Measurements from ENCODE around the gene C1QL1. TPM values are rescaled to one million over a fixed set of nuclear protein-coding genes. Genes with fewer than 3 reads are reported as not detected.
A peak's percentile ranks its signal among the peaks of the same experiment; 100 is the strongest.

Gene C1QL1
- total and polyA plus RNA-seq, 2 donors, result 12.6 to 15.1 TPM

DNA sequence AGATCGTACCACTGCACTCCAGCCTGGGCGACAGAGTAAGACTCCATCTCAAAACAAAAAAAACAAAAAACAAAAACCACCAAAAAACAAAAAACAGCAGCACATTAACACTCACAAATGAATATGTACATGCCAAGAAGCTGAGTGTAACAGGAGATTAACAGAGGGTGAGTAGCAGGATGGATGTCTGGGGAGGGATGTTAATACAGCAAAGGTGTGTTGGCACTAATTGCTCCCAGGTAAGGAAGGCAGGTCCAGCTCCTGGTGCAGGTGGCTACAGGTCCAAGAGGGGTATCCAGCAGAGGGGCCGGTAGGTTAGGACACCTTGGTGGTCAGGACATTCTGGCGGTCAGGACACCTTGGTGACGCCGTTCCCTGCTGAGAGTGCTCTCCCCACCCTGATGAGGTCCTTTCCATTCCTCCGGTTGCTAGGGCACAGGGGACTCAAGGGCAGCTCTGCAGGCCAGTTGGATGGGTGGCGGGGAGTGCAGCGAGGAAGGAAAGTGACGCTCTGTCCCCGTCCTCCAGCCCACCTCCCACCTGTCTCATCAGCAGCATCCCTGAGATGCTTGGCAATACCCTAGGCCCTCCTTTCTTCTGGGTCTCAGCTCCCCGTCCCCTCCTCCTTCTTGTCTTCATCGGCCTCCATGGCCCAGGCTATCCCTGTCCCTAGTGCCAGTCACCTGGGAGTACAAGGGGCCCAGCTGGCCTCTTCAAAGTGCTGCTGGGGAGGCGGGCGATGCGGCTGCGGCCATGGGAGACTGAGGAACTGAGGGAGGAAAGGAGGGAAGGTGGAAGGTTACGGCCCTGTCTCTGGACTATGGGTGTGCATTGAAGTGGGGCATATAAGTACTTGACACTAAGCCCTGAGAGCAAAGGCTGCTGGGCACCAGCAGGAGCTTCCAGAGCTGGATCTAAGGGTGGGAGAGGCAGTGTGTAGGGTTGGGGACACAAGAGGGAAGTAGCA is 42.1 kb downstream of the C1QL1 start:
- Histone ChIP-seq H3K36me3 (ENCODE audit: insufficient read depth) (no peaks in the 10 kb centered on the region), H3K4me3 (ENCODE audit: low read depth, low read length) (no peak overlapping the region), H3K4me1 (ENCODE audit: insufficient read depth) (no peaks in the 10 kb centered on the region), H3K27ac (ENCODE audit: low read depth) (no peak overlapping the region)
- DNase-seq (ENCODE audit: extremely low spot score), result no peak
- 97% methylated on average over 18 of the region's 18 CpGs for WGBS

DNA sequence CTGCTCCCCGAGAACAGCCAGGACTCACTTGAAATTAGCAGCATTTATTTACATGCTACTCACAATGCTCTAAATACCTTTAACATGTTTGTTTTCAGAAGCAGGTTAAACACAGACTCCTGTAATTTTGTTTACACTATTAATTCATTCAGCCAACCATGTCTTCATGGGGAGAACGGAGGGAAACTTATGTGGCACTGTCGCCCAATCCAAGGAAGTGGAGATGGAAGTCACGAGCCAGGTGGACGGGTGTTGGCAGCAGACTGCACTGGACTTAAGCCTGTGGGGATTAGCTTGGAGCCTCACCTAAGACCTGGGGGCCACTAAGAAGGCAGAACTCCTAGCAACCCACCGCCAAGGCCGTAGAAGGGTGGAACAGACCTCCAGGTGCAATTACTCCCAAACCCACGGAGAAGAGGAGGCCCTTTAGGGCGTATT is 44.0 kb downstream of the C1QL1 start:
- WGBS, result 76% methylated on average over 9 of the region's 9 CpGs
- no peak for DNase-seq (ENCODE audit: extremely low spot score)
- Histone ChIP-seq H3K4me1 (ENCODE audit: insufficient read depth) (no peaks in the 10 kb centered on the region), H3K27ac (ENCODE audit: low read depth) (no peak overlapping the region), H3K4me3 (ENCODE audit: low read depth, low read length) (no peak overlapping the region), H3K36me3 (ENCODE audit: insufficient read depth) (no peaks in the 10 kb centered on the region)

DNA sequence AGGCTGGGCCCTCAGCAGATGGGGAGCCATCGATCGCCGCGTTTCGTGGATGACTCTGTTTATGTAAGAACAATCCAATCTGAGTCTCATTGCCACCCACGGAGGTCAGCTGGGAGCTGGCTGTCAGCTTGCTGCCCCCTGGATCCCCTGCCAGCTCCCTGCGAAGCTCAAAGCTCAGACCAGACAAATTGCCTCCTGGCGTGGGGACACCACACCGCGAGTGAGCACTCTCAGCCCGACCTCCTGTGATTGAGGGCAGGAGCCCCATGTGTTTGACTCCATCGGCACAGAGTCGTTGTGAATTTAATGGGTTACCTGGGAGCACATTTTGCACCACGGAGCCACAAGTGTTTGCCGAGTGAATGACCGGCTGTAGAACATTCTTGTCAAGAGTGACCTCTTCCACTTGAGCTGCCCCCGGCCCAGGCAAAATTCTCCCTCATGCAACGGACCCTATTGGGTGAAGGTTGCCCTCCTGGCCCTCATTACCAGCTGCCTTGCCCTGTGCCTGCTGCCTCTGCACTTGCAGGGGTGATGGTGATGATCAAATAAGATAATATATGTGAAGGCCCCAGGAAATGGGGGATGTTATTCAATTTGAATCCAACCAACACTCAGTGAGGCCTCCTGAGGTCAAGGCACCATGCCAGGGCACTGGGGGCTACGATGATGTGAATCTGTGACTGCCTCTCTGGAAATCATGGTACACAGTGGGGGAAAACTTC is 45.2 kb downstream of the C1QL1 start:
- WGBS, result 81% methylated on average over 19 of the region's 19 CpGs
- no peak overlapping the region for H3K4me3 ChIP-seq (ENCODE audit: low read depth, low read length)
- H3K4me1 ChIP-seq (ENCODE audit: insufficient read depth), result no peaks in the 10 kb centered on the region
- no peaks in the 10 kb centered on the region for H3K36me3 ChIP-seq (ENCODE audit: insufficient read depth)
- H3K27ac ChIP-seq (ENCODE audit: low read depth), result no peak overlapping the region
- no peak for DNase-seq (ENCODE audit: extremely low spot score)

DNA sequence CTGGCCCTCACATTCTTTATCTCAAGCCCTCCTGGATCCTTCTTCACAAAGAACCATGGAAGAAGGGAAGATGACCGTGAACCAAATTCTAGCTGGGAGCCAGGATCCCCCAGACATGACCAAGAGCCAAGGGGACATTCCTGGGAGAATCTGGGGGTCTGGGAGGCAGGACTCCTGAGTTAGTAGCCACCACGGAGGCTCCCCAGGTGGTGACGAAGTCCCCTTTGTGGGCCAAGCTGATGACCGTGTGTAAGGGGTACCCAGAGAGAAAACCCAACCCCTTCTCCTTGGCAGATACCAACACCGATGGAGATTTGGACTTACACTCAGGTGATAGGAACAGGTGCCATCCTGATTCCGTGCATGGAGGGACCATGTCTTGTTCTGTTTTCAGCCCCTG is 46.0 kb downstream of the C1QL1 start:
- no peak for DNase-seq (ENCODE audit: extremely low spot score)
- Histone ChIP-seq H3K4me3 (ENCODE audit: low read depth, low read length) (no peak overlapping the region), H3K36me3 (ENCODE audit: insufficient read depth) (no peaks in the 10 kb centered on the region), H3K4me1 (ENCODE audit: insufficient read depth) (no peaks in the 10 kb centered on the region), H3K27ac (ENCODE audit: low read depth) (no peak overlapping the region)
- 91% methylated on average over 6 of the region's 6 CpGs for WGBS

DNA sequence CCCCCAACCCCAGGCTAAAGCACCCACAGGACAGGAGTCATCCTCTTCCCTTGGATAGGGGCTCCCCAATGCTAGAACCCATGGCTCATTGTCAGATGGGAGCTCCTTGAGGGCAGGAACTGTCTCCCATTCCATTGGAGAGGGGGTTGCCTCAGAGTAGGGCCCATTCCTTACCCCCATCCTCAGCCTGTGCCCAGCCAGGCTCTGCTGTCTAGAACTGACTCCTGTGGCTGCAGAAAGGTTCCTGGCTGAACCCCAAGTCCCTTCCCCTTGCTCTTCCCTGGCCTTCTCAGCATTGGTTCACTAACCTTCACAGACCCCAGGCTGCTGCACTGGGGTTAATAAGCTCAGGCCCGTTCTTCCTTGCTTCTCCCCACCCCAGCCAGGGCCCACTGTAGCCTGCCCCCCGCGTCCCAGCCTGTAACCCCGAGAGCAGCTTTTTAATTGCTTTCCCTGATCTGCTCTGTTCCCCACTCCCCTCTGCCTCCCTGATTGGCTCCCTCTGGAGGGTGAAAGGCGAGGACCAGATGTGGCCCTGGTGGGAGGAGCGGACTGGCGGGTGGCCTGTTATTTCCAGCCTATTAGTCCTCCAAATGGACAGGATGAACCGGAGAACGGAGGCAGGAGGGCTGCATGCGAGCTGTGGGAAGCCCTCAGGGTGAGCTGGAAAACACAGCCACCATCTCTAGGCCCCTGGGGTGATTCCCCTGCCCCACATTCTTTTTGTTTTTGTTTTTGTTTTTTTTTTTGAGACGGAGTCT is 46.8 kb downstream of the C1QL1 start:
- 69% methylated on average over 11 of the region's 11 CpGs for WGBS
- no peaks in the 10 kb centered on the region for H3K4me1 ChIP-seq (ENCODE audit: insufficient read depth)
- no peak overlapping the region for H3K4me3 ChIP-seq (ENCODE audit: low read depth, low read length)
- no peak for DNase-seq (ENCODE audit: extremely low spot score)
- no peaks in the 10 kb centered on the region for H3K36me3 ChIP-seq (ENCODE audit: insufficient read depth)
- no peak overlapping the region for H3K27ac ChIP-seq (ENCODE audit: low read depth)

DNA sequence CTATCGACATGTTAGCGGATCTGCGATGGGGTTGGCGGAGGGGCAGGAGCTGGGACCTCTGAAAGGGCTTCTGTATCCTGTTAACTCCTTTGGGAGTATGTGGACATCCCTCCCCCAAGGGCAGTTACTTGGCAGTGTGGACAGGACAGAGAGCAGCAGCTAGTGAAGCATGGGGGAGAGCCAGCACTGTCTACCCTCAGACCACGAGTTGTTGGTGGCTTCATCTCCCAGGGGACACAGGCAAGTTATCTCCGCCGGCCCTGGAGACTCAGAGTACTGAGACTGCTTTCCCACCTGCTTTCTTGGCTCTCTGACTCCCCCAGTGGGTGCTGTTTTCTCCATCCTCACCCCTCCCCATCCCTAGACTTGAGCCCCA is 47.5 kb downstream of the C1QL1 start:
- H3K4me3 ChIP-seq (ENCODE audit: low read depth, low read length), result no peak overlapping the region
- DNase-seq (ENCODE audit: extremely low spot score), result no peak
- no peak overlapping the region for H3K27ac ChIP-seq (ENCODE audit: low read depth)
- H3K36me3 ChIP-seq (ENCODE audit: insufficient read depth), result no peaks in the 10 kb centered on the region
- 79% methylated on average over 7 of the region's 7 CpGs for WGBS
- H3K4me1 ChIP-seq (ENCODE audit: insufficient read depth), result no peaks in the 10 kb centered on the region

DNA sequence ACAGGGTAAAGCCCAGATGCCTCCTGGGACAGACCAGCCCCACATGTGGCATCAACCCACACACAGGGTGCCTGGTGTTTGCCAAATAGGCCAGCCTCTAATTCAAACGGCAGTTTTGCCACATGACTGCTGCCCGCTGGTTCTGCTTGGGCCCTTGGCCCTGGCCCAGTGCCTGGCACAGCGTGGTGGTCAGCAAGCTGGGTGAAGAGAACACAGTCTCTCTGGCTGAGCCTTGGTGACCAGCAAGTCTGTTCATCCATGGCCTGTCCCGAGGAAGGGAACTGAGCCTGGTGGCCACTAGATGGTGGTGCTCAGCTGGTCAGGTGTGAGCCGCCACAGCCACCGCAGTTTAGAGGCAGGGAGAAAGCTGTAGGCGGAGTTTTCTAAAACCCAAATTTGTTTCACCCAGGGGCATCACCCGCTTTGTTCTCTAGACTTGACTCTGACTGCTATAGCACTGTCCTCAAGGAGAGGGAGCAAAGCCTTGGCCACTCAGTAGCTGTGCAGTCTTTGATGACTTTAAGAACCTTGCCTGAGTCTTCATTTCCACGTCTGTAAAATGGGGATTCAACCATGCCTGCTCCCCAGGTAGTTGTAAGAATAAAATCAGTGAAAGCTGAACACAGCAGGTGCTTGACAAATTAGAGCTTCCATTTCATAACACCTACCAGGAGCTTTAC is 48.1 kb downstream of the C1QL1 start:
- no peaks in the 10 kb centered on the region for H3K36me3 ChIP-seq (ENCODE audit: insufficient read depth)
- no peaks in the 10 kb centered on the region for H3K4me1 ChIP-seq (ENCODE audit: insufficient read depth)
- DNase-seq (ENCODE audit: extremely low spot score), result peak; percentile 33
- H3K4me3 ChIP-seq (ENCODE audit: low read depth, low read length), result no peak overlapping the region
- no peak overlapping the region for H3K27ac ChIP-seq (ENCODE audit: low read depth)
- WGBS, result 17% methylated on average over 9 of the region's 9 CpGs

DNA sequence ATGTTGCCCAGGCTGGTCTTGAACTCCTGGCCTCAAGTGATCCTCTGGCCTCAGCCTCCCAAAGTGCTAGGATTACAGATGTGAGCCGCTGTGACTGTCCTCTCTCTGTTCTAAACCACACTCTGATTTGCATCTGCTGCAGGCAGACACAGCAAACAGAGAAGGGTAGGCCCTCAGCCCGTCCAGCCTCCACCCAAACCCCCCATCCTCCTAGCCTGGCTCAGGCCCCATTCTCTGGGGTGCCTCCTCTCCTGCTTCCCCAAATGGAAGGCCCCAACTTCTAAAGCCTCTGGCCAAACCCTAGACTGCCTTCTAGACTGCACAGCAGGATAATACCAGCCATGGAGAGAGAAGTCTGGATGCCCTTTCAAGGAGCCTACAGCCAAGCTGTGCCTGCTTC is 48.7 kb downstream of the C1QL1 start:
- Histone ChIP-seq H3K27ac (ENCODE audit: low read depth) (no peak overlapping the region), H3K4me1 (ENCODE audit: insufficient read depth) (no peaks in the 10 kb centered on the region), H3K36me3 (ENCODE audit: insufficient read depth) (no peaks in the 10 kb centered on the region), H3K4me3 (ENCODE audit: low read depth, low read length) (no peak overlapping the region)
- WGBS, result 45% methylated on average over 2 of the region's 2 CpGs
- DNase-seq (ENCODE audit: extremely low spot score), result no peak

DNA sequence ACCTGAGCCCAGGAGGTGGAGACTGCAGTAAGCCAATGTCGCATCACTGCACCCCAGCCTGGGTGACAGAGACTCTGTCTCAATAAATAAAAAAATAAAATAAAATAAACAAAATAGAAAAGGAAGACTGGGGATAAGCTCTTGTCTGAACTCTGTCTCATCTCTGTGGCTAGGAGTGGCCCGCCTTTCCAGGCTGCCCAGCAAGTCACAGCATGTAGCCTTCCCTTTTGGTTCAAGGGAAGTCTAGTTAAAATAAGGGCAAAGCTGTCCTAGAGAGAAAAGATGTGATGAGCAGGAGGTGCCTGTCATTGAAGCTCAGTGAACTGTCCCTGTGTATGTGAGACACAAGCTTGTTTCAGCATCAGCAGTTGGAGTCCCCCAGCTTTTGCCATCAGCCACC is 50.1 kb downstream of the C1QL1 start:
- H3K4me3 ChIP-seq (ENCODE audit: low read depth, low read length), result no peak overlapping the region
- no peaks in the 10 kb centered on the region for H3K36me3 ChIP-seq (ENCODE audit: insufficient read depth)
- no peaks in the 10 kb centered on the region for H3K4me1 ChIP-seq (ENCODE audit: insufficient read depth)
- WGBS, result 91% methylated on average over 2 of the region's 2 CpGs
- H3K27ac ChIP-seq (ENCODE audit: low read depth), result no peak overlapping the region
- no peak for DNase-seq (ENCODE audit: extremely low spot score)

DNA sequence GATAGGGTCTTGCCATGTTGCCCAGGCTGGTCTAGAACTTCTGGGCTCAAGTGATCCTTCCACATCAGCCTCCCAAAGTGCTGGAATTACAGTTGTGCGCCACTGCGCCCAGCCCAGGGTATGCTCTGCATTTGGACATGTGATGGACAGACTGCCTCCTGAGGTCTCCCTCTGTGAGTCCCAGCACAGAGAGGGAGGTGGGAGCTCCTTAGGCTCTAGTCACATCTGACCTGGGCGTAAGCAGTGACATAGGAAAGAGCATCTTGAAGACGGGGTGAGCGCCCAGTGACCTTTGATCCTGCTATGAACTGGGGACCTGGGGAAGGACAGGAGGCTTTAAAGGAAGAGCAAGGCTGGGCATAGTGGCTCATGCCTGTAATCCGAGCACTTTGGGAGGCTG is 50.6 kb downstream of the C1QL1 start:
- H3K27ac ChIP-seq (ENCODE audit: low read depth), result no peak overlapping the region
- H3K4me3 ChIP-seq (ENCODE audit: low read depth, low read length), result no peak overlapping the region
- 95% methylated on average over 6 of the region's 6 CpGs for WGBS
- no peaks in the 10 kb centered on the region for H3K36me3 ChIP-seq (ENCODE audit: insufficient read depth)
- H3K4me1 ChIP-seq (ENCODE audit: insufficient read depth), result no peaks in the 10 kb centered on the region
- no peak for DNase-seq (ENCODE audit: extremely low spot score)

DNA sequence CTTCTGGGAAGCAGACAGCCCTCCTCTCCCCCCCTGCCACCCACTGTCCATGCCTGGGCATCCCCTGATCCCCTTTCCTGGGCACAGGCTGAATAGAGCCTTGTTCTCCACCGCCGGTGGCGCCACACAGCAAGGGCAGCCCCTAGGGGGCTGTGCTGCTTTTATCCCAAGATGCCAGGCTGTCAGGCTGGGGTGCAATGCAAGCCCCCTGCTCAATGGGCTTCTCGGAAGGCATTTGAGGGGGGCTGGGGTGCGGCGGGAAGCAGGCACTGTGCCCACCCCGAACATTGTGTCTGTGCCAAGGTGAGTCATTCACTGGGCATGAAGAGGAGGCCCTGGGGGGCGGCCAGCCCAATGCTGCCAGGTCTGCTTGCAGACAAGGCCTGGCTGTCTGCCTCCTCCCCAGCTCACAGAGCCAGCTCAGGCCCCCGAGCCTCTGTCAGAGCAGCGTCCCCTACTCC is 51.3 kb downstream of the C1QL1 start:
- H3K4me1 ChIP-seq (ENCODE audit: insufficient read depth), result no peaks in the 10 kb centered on the region
- no peak overlapping the region for H3K4me3 ChIP-seq (ENCODE audit: low read depth, low read length)
- 49% methylated on average over 10 of the region's 10 CpGs for WGBS
- no peak for DNase-seq (ENCODE audit: extremely low spot score)
- no peak overlapping the region for H3K27ac ChIP-seq (ENCODE audit: low read depth)
- no peaks in the 10 kb centered on the region for H3K36me3 ChIP-seq (ENCODE audit: insufficient read depth)

DNA sequence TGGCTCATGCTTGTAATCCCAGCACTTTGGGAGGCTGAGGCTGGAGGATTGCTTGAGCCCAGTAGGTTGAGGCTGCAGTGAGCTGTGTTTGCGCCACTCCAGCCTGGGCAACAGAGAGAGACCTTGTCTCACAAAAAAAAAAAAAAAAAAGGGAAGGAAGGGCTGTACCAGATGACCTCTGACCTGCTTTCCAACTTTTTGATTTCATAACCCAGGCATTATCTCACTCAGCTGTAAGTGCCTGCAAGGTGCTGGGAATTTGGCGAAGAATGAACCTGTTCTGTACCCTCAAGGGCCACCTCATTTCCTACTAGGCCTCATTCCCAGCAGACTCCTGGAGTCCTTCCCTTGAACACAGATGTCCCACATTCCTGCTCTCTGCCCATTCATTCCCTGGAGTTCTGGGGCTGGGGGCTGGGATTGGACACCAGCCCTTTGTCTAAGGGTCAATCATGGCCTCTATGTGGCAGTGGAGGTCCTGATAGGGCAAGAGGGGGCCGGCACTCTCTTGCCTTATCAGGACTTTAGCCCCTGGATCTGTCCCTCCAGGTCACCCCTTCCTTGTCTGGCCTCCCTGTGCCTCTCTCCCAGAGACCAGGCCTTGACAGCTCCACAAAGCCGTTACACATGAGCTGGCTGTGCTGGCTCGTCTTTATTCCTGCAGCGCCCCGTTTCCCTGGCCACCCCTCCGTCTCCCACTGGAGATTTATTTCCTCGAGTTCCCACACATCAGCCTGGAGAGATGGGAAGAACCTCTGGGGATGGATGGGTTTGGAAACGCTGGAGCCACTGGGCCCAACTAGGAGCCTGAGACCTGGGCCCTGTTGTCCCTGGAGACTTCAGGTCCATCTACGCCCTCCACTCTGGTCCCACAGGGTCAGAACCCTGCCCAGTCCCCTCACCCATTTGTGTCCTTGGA is 52.0 kb downstream of the C1QL1 start:
- Histone ChIP-seq H3K27ac (ENCODE audit: low read depth) (no peak overlapping the region), H3K36me3 (ENCODE audit: insufficient read depth) (no peaks in the 10 kb centered on the region), H3K4me3 (ENCODE audit: low read depth, low read length) (no peak overlapping the region), H3K4me1 (ENCODE audit: insufficient read depth) (no peaks in the 10 kb centered on the region)
- WGBS, result 75% methylated on average over 11 of the region's 11 CpGs
- DNase-seq (ENCODE audit: extremely low spot score), result no peak

Measured in urinary bladder (tissue), 4 donors.